ENCODE data around the gene PADI1.

Gene PADI1

DNA sequence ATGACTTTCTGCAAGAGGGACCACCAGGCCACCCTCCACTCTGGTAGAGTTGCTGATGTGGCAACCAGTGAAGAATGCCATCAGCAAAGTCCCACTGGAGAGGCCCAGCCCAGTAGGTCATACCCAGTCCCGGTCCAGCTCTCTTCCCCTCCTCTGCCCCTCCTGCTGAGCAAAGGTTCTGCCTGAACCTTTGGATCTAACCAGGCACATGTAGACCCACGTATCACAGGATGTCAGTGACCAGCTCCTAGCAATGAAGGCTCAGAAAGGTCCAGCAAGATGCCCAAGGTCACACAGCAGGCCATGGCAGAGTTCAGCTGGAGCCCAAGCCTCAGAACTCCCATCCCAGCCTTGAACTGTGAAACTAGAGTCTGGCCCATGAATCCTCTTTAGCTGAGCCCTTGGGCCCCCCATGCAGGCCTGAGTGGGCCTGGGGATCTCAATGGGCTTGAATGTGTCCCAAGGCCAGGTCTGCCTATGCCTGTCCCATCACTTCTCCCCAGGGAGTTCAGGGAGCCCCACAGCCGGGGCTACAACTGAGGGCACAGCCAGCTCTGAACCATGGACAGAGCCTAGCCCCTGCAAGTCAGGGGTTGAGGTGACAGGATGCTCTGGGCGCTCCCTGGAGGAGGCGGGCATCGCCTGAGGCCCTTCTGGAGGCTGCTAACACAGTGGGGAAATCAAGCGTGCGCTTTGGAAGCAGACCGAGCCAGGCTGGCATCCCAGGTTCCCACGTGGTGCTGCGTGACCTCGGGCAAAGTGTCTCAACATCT is 21.4 kb upstream of the PADI1 start:
- DNase-seq, result no peak

DNA sequence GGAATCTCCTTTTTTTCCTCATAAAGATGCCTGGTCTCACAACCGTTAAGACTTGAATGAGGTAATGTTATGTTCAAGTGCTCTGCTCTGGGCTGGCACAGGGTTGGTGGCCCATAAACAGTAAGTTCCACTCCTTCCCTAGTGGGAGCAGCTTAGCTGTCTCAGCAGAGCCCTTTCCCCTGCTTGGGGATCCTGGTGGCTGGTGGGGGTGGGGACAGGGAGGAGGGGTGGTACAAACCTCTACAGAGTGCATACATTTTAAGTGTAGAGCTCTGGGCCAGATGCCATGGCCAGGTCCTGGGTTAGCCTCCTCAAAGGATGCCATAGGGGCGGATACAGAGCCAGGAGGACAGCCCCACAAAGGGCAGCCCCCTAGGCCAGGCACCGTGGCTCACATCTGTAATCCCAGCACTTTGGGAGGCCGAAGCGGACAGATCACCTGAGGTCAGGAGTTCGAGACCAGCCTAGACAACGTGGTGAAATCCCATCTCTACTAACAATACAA is 20.7 kb upstream of the PADI1 start:
- no peak for DNase-seq

DNA sequence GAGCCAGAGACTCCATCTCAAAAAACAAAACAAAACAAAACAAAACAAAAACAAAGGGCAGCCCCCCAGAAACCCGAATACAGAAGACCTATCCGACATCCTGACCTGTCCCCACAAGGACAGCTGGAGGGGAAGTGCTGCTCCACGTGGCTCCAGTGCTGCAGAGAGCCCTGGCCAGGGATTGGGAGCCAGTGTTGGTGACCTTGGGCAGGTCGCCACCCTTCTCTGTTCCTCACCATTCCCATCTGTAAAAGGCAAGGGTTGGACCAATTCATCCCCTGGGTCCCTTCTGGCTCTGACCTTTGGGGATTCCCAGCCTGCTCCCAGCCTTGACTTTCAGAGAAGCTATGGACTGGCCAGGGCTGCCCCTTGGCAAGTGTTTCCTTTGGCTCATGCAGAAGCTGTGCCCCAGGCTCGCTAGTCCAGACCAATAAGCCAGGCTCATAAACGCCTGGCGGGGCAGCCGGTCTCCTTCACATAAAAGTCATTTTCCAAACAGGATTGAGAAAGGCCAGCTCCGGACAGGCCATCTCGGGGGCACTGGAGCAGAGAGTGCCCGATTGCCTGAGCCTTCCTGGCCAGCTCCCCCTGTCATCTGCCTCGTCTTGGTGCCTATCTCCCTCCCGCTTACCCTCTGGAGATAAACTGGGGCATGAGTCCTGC is 20.0 kb upstream of the PADI1 start:
- no peak for DNase-seq

DNA sequence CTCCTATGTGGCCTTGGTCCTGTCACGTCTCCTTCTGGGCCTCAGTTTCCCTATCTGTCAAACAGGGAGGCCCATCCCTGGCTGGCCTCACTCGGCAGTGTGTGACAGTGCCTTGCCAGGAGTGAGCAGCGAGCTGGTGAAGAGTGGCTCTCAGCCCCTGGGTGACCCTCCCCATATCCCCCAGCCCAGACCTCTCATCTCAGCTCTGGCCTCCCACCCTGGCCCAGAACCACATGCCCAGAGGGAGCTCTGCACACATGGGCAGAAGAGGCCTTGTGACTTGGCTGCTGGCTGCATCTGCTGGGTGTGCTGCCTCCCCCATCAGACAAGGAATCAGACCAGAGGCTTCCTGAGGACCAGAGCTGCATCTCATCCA is 19.5 kb upstream of the PADI1 start:
- DNase-seq, result no peak

DNA sequence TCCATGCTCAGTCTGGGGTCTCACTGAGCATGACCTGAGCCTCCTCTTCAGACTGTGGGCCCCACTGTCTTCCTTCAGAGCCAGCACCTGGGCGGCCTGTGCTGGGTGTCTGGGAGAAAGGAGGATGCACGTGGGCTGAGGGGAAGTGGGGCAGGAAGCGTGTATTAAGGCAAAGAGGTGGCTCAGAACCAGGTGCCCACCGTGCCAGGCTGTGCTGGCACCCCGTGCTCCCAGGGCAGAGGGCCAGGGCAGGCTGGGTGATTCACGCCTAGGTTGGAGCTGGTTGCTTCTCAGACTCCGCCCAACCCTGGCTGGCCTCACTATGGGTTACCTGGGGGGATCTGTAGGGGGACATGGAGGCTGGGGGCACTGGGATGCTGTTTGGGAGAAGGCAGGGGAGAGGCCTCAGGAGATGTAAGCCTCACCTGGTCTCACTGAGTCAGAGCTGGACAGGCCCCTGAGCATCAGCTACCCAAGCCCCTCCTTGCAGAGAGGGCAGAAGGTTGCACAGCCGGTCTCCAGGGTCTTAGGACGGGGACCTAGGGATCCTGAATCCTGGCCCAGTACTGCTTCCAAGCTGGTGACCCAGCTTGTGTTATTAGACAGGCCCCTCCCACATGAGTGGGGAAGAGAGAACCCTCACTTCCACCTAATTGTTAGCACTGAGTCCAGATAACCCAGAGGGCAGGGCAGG is 18.6 kb upstream of the PADI1 start:
- DNase-seq, result peak; percentile 35

DNA sequence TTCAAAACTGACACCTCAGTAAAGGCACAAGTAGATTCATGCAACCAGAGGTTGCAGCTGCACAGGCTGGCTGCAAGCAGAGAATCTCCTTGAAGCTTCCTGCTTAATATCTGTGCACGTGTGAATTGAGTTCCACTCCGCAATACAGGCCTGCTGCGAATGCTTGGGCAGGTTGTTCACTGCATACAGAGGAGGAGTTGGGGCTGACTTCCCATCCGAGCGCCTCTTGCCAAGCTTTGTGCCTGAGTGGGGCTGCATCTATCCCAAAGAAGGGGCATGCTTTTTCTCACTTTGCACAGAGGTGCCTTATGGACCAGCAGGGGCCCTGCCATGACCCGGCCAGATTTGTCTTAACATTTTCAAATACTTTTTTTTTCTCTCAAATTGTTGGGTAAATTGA is 17.9 kb upstream of the PADI1 start:
- peak; percentile 7 for DNase-seq

DNA sequence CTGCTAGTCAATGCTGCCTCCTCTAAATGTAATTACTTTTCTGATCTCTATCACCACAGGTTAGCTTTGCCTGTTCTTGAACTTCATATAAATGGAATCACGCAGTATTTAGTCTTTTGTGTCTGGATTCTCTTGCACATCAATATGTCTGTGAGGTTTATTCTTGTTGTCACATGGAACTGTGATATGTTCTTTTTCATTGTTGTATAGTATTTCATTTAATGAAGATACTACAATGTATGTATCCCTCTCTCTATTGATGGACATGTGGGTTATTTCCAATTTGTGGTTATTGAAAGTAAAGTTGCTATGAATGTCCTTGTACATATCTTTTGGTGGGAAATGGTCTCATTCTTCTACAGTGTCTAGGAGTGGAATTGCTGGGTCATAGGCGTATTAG is 16.7 kb upstream of the PADI1 start:
- no peak for DNase-seq

DNA sequence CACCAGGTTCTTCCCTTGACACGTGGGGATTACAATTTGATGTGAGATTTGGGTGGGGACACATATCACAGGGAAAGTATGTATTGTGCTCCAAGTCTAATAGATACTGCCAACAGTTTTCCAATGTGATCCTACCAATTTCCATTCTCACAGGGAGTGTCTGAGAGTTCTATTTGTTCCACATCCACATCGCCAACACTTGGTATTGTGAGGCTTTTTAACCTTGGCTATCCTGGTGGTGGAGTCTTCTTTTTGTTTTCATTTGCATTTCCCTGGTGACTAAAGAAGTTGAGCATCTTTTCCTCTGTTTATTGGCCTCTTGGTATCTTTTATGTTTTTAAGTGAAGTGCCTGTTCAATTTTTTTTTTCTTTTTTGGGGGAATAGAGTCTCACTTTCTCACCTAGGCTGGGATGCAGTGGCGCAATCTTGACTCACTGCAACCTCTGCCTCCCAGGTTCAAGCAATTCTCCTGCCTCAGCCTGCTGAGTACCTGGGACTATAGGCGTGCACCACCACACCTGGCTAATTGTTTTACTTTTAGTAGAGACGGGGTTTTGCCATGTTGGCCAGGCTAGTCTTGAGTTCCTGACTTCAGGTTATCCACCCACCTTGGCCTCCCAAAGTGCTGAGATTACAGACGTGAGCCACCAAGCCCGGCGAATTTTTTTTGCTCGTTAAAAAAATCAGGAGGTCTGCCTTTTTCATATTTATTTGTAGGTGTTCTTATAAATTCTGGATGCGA is 15.9 kb upstream of the PADI1 start:
- DNase-seq, result no peak

DNA sequence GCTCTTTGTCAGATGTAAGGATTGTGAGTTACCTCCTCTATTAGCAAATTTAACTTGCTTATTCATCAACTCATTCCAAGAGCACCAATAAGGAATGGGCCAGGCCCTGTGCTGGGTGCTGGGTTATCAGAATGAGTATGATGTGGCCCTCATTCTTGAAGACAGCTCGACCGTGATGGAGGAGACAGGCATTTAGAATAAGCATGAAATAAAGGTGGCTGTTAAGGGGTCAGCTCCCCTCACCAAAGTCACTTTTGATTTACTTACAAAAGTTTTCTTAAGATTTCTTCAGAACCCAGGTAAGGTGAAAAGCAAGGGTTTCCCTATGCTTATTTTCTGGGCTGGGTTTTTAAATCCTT is 15.3 kb upstream of the PADI1 start:
- no peak for DNase-seq

DNA sequence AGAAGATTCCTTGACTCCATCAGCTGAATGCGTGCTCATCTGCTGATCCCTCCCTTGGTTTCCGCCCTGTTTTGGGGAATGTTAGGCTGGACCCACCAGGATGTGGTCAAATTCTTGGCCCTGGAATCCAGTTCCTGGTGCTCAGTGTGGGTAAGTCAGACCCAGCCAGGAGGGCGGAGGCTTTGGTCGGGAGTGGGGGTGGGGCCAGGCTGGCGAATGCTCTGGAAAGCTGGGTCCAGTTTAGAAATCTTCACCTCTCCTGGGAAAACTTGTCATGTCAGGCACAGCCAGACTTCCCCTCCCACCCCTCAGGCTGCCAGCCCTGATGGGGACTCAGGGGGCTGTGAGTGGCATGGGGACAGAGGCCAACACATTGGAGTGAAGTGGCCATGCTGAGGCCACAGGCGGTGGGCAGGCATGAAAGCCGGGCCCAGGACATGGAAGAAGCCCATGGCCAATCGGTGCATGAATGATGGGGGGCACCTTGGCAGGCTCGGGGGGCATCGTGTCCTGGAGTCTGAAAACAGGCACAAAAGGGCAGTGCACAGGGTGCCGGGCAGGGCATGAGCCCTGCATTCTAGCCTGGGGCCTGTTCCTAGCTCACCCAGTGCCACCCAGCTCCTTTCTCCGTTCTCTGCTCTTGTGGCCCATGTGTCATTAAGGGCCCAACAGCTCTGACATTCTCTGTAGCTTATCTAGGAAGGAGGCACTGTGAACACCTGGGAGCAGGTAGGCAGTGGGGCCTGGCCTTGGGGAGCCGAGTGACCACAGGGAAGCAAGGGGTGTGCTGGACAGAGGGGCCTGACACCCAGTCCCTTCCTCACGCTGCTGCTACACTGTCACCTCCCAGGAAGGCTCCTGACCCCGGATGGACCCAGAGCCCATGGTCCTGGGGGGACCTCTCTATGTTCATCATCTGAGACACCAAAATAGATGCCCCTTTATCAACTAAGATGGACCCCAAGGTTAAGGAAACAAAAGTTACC is 14.6 kb upstream of the PADI1 start:
- DNase-seq, result no peak

DNA sequence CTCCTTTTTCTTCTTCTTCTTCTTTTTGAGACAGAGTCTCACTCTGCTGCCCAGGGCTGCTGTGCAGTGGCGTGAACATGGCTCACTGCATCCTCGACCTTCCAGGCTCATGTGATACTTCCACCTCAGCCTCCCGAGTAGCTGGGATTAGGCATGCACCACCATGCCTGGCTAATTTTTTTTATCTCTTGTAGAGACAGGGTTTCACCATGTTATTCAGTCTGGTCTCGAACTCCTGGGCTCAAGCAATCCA is 13.0 kb upstream of the PADI1 start:
- no peak for DNase-seq

DNA sequence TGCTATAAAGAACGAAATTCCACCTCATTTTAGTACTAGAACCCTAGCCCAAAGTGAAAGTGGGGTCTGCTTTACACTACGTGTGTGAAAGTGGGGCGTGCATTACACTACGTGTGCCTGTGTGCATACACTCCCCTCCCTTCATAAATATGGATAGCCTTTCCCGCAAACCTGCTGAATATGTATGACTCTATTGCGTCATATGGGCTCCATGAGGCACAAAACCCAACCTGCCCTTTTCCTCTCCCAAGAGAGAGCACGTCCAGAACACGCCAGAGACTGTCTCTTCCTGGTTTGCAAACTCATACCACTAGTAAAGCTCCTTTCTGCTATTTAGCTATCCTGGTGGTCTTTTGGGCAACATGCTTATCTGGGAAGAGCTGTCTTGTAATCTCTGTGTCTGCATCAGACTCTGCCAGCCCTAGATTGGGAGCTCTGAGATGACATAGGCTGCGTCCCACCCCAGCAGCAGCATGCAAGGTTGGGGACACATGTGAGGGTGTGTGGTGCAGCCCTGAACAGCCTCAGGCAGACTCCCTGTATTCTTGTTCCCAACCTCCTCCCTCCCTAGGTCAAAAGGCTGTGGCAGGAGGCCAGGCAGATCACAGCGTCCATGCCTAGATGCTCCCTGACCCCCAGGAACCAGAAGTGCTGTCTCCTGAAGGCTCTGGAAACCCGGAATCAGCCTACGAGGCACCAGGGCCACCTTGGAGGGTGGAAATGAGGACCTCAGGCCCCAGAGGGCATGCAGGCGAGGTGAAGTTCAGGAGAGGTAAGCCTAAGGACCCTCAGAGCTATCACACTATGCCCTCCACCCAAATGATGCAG is 12.3 kb upstream of the PADI1 start:
- DNase-seq, result no peak

DNA sequence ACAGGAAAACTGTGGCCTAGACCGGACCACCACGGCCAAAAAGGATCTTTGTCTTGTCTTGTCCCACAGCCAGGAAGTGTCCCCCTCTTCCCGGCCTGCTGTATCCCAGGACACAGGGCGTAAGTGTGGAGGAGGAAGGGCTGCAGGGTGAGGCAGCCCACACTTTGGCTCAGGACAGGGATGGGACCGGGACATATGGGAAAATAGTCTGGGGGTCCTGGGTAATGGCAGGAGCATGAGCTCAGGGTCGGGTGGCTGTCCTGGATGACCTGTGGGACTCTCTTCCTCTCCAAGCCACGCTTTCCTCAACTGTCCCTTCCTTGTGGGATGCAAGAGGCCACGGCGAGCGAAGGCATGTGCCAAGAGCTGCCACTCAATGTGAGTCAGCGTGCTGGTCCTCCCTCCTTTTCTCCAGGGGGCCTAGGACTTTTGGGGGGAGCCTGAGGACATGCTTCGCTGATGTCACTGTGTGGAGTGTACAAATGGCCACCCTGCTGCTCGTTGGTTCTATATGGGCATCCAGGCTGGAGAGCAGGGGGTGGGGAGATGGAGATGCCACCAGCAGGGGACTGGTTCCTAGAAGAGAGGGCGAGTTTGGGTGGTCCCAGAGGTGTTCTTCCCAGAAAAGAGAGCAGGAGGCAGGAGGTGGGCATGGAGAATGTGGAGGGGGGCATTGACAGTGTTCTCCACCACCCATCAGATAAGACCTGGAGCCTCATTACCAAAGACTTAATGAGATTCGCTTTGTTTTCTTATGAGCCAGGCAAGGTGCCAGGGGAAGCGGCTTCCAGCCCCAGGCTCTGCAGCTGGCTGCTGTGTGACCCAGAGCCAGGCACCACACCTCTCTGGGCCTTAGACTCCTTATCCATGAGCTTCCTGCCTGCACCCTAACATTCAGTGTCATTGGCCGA is 11.5 kb upstream of the PADI1 start:
- no peak for DNase-seq

DNA sequence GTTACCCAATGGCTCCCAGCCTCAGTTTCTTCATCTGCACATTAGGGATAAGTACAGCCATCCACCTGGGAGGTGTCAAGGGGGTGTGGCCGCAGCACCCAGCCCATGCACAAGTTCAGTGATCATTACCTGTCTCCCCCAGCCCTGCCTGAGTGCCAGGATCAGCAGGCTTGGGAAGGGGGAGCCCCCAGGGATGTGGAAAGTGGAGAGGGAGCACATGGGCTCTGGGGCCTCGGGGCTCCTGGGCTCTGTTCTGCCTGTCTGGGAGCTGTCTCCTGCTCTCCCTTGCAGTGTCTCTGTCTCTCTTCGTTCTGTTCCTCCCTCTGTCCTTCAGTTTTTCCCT is 10.8 kb upstream of the PADI1 start:
- DNase-seq, result no peak

DNA sequence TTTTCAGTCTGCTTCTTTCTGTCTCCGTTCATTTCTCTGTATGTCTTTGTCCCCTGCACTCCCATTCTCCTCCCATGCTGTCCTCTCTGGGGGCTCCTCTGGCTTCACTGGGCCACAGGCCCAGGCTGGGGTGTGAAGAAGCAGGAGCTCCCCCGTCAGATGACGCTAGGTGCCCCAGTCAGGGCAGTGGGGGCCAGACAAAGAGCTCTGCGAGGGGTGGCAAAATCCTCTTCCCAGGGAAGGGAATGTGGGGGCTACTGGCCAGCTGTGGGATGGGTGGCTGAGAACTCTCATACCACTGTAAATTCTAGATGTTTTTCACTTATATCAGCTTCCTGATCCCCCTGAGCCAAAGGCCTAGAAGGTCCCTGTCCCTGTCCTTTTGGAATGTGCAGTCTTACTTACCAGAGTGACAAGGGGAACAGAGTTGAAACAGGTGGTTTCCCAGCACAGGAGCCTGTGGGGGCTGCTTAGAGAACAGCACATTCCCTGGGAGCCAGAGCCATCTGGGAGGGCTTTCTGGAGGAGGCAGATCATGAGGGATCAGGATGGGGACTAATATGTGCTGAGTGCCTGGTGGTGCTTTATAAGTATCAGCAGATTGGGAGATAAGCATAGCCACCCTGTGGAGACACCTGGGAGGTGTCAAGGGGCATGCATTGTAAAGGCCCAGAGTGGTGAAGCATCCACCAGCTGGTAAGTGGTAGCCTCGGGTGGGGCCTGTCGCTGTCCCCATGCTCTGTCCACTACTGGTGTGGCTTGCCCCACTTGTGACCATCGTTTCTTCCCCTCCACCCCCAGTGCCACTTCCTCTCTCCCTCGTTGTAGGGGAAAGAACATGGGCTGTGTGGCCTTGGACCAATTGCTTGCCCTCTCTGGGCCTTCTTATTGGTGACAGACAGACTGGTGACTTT is 10.1 kb upstream of the PADI1 start:
- no peak for DNase-seq

DNA sequence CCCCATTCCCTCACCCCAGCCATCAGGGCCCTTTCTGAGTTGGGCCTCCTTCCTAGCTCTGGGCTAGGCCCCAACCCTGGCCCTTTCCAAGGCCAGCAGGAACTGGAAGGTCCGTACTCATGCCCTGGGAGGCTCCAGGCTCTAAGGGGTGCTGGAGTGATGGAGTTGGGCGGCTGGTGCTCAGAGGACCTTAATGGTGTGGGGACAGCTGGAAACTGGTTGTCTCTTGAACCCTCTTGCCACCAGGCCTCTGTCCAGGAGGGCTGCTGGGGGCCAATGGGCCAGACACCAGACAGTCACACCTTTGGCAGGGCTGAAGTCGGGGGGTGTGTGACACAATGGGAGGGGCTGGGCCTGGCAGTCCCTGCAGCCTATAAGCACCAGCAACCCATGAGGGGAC is 9.2 kb upstream of the PADI1 start:
- DNase-seq, result no peak

DNA sequence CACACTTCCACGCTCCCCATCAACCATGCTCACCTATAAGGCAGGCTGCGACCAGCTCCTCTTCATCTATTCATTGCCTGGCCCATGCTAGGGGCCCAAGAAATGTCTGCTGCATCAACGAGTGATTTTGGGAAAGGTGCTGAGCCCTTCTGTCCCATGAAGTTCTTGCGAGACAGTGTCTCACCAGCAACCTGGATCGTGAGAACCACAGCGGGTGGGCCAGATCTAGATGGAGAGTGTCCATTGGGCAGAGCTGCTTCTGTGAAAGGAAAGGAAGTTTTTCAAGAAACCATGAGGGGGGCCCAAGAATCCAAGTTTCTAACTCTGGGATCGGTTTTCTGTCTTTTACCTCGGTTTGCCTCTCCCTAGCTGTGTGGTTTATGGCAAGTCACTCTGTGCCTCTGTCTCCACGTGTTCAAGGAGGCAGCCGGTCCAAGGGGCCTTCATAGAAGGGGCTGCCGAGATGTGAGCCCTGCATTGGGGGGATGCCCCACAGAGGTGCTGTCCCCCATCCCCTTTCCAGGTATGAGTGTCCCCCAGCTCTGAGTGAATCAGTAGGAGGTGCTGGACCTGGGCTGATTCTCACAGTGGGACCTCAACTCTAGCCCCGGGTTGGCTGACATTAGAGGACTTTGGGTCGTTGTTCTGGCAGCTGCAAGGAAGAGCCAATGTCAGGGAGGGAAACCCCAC is 8.3 kb upstream of the PADI1 start:
- no peak for DNase-seq

DNA sequence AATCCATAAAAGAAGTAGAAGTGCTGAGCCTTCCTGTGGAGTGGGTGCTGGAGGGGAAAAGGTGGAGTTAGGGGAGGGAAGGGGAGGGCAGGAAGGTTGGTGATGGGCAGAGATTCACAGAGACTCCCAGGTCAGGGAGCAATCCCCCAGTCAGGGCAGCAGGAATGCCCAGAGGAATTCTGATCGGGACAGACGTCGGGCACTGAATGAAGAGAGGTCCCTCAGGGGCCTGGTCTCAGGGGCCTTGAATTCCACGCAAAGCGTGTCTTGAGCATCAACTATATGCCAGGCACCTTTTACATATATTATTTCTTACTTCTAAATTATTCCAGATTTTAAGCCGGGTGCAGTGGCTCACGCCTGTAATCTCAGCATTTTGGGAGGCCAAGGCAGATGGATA is 7.2 kb upstream of the PADI1 start:
- DNase-seq, result no peak

Data from CD4-positive, alpha-beta T cell treated with Interleukin-6 for 4 hours (primary cell).